MM.1S (cell line): ENCODE results near the gene BMPR1A.

Experiments used
- DNase-seq: peaks from one replicate; pipeline ENCODE4 v3.0.0-alpha.2; 2015
- H2AFZ ChIP-seq: fragments of 300-600 bp; sonication (generic); 2 replicates; pipeline ENCODE4 v1.6.0; 2016; ENCODE audit warnings: antibody characterized with exemption, low read length
- H3F3A ChIP-seq: fragments of 300-600 bp; sonication (generic); 2 replicates; pipeline ENCODE4 v1.6.1; 2016; ENCODE audit warnings: mild to moderate bottlenecking, antibody characterized with exemption, low read length, moderate library complexity, mixed read lengths; ENCODE audit not compliant: insufficient read depth
- H3K27ac ChIP-seq: fragments of 300-600 bp; sonication (generic); 2 replicates; pipeline ENCODE4 v1.5.1; 2016; ENCODE audit warnings: mild to moderate bottlenecking, low read length
- H3K27me3 ChIP-seq: fragments of 300-600 bp; sonication (generic); replicated peaks from 2 replicates; pipeline ENCODE4 v1.6.0; 2016; ENCODE audit warnings: low read length; ENCODE audit not compliant: insufficient read depth
- H3K36me3 ChIP-seq: fragments of 300-600 bp; sonication (generic); replicated peaks from 2 replicates; pipeline ENCODE4 v1.6.1; 2016; ENCODE audit warnings: mild to moderate bottlenecking, low read length, mixed read lengths; ENCODE audit not compliant: insufficient read depth
- H3K4me1 ChIP-seq: fragments of 300-600 bp; sonication (generic); 2 replicates; pipeline ENCODE4 v1.6.1; 2016; ENCODE audit warnings: low read length, mixed read lengths
- H3K4me2 ChIP-seq: fragments of 300-600 bp; sonication (generic); 2 replicates; pipeline ENCODE4 v1.6.0; 2016; ENCODE audit warnings: low read depth, low read length
- H3K4me3 ChIP-seq: fragments of 300-600 bp; sonication (generic); 2 replicates; pipeline ENCODE4 v1.5.1; 2016; ENCODE audit warnings: low read length, mixed read lengths
- H3K79me2 ChIP-seq: fragments of 300-600 bp; sonication (generic); 2 replicates; pipeline ENCODE4 v1.6.1; 2016; ENCODE audit warnings: mixed run types, low read length, mixed read lengths
- H3K9ac ChIP-seq: fragments of 300-600 bp; sonication (generic); 2 replicates; pipeline ENCODE4 v1.6.1; 2016; ENCODE audit warnings: low read length, mixed read lengths
- H3K9me2 ChIP-seq: fragments of 300-600 bp; sonication (generic); replicated peaks from 2 replicates; pipeline ENCODE4 v1.6.1; 2016; ENCODE audit warnings: mild to moderate bottlenecking, low read length, mixed read lengths; ENCODE audit not compliant: insufficient read depth
- H3K9me3 ChIP-seq: fragments of 300-600 bp; sonication (generic); replicated peaks from 2 replicates; pipeline ENCODE4 v1.6.1; 2016; ENCODE audit warnings: mild to moderate bottlenecking, low read length, mixed read lengths; ENCODE audit not compliant: insufficient read depth
- H4K20me1 ChIP-seq: fragments of 300-600 bp; sonication (generic); 2 replicates; pipeline ENCODE4 v1.6.1; 2016; ENCODE audit warnings: mild to moderate bottlenecking, low read length, moderate library complexity, mixed read lengths; ENCODE audit not compliant: insufficient read depth
- CTCF ChIP-seq: fragments of 300-600 bp; sonication (generic); IDR thresholded peaks from 2 replicates; pipeline ENCODE4 v1.5.1; 2016; ENCODE audit warnings: antibody characterized with exemption, low read length, mixed read lengths
- EZH2 ChIP-seq: fragments of 300-600 bp; sonication (generic); optimal IDR thresholded peaks from 2 replicates; pipeline ENCODE3; 2017; ENCODE audit warnings: low read depth, mild to moderate bottlenecking, antibody characterized with exemption, low read length, mixed read lengths
- EZH2phosphoT487 ChIP-seq: fragments of 300-600 bp; sonication (generic); IDR thresholded peaks from 2 replicates; pipeline ENCODE4 v1.6.1; 2018; ENCODE audit warnings: antibody characterized with exemption, low read length

Gene BMPR1A

GRCh38 chr10:86757113-86757972 is 924 bp downstream of the BMPR1A start:
- DNase-seq = no peak
- H4K20me1 ChIP-seq = no peaks in the 10 kb centered on the region
- 0 out of 2 replicates have a peak overlapping the region, but pooled peaks have one; percentile 56 for H2AFZ ChIP-seq
- H3K9ac ChIP-seq = peak overlapping the region; percentile 56
- TF ChIP-seq CTCF (no peak), EZH2 (no peak), EZH2phosphoT487 (no peak)
- no peak overlapping the region for H3K27ac ChIP-seq
- peaks cover 17% of the 10 kb centered on the region for H3K79me2 ChIP-seq
- H3F3A ChIP-seq = peaks cover 5% of the 10 kb centered on the region; the same call in 1 of the 2 replicates
- H3K4me2 ChIP-seq = peak overlapping the region; percentile 91
- H3K9me3 ChIP-seq = no peaks in the 10 kb centered on the region
- H3K4me3 ChIP-seq = peak overlapping the region; percentile 75
- no peaks in the 10 kb centered on the region for H3K9me2 ChIP-seq
- H3K27me3 ChIP-seq = no peaks in the 10 kb centered on the region; the same call in none of the 2 replicates
- H3K36me3 ChIP-seq = no peaks in the 10 kb centered on the region
- peaks cover 17% of the 10 kb centered on the region for H3K4me1 ChIP-seq

- Histone ChIP-seq H3K9me3 (no peaks in the 10 kb centered on the region), H3K27me3 (no peaks in the 10 kb centered on the region; the same call in none of the 2 replicates), H3F3A (peaks cover 5% of the 10 kb centered on the region; the same call in 1 of the 2 replicates), H3K4me2 (no peak overlapping the region), H4K20me1 (no peaks in the 10 kb centered on the region), H3K4me1 (peaks cover 6% of the 10 kb centered on the region), H2AFZ (no peak overlapping the region), H3K4me3 (no peak overlapping the region), H3K79me2 (peaks cover 22% of the 10 kb centered on the region), H3K27ac (no peak overlapping the region), H3K36me3 (no peaks in the 10 kb centered on the region), H3K9me2 (no peaks in the 10 kb centered on the region), H3K9ac (no peak overlapping the region)
- no peak for DNase-seq
- TF ChIP-seq EZH2 (no peak), EZH2phosphoT487 (no peak), CTCF (no peak)
Measured at GRCh38 chr10:86758189-86759072, 2.0 kb downstream of the BMPR1A start.

GRCh38 chr10:86759073-86759672 is 2.8 kb downstream of the BMPR1A start:
- TF ChIP-seq EZH2phosphoT487 (no peak), CTCF (no peak), EZH2 (no peak)
- H3K27ac ChIP-seq = no peak overlapping the region
- H3K27me3 ChIP-seq = no peaks in the 10 kb centered on the region; the same call in none of the 2 replicates
- no peaks in the 10 kb centered on the region for H3K36me3 ChIP-seq
- 0 out of 2 replicates have a peak, but pooled peaks cover 4% of the 10 kb centered on the region for H3K4me1 ChIP-seq
- no peaks in the 10 kb centered on the region for H3K9me2 ChIP-seq
- no peak overlapping the region for H2AFZ ChIP-seq
- no peaks in the 10 kb centered on the region for H3K9me3 ChIP-seq
- H3F3A ChIP-seq = peaks cover 5% of the 10 kb centered on the region; the same call in 1 of the 2 replicates
- DNase-seq = no peak
- H3K4me3 ChIP-seq = no peak overlapping the region
- no peak overlapping the region for H3K9ac ChIP-seq
- no peaks in the 10 kb centered on the region for H4K20me1 ChIP-seq
- no peak overlapping the region for H3K4me2 ChIP-seq
- peaks cover 23% of the 10 kb centered on the region for H3K79me2 ChIP-seq
